HG03457 (cell line): ENCODE data around the gene TBX5.

Source experiments
- ATAC-seq: cut with Tn5 transposase; IDR thresholded peaks from one replicate; pipeline ENCODE4 v1.9.1; 2021; ENCODE audit warnings: moderate number of reproducible peaks; ENCODE audit not compliant: unreplicated experiment

Gene TBX5

DNA sequence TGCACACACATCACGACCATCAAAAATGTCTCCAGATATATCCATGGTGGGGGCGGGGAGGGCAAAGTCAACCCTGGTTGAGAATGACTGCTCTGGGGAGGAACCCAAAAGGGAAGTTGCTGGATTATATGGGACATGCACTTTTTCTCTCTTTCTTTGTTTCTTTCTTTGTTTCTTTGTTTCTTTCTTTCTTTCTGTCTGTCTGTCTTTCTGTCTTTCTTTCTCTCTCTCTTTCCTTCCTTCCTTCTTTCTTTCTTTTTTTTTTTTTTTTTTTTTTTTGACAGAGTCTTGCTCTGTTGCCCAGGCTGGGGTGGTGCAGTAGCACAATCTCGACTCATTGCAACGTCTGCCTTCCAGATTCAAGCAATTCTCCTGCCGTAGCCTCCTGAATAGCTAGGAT lies 71.5 kb downstream of the TBX5 start:
- ATAC-seq = no peak

DNA sequence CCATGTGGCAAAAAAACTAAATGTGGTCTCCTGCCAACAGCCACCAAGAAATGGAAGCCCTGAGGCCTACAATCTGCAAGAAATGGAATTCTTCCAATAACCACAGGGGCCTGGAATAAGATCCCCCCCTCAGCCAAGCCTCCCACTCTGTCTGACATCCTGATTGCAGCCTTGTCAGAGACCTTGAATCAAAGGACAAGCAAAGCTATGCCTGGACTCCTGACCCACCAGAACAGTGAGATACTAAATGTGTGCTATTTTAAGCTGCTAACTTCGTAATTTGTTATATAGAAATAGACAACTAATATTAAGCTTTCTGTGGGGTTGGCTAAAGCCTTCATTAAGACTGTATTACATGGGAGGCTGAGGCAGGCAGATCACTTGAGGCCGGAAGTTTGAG lies 77.7 kb downstream of the TBX5 start:
- ATAC-seq = no peak

DNA sequence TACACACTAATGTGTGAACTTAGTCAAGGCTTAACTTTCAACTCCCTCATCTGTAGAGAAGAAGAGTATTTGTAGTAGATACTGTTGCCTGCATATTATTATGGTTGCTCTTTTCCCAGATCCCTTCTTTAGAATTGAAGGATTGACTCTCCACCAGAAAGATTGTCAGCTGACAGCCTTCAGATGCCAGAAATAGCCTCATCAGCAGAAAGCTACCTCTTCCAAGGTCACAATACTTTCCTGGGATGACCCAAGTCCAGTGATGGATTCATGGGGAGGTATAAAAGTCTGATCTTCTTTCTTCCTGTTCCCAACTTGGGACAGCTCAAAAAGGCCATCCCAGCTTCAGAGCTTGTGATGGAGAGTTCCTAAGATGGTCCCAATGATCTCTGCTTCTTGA lies 78.2 kb downstream of the TBX5 start:
- no peak for ATAC-seq

DNA sequence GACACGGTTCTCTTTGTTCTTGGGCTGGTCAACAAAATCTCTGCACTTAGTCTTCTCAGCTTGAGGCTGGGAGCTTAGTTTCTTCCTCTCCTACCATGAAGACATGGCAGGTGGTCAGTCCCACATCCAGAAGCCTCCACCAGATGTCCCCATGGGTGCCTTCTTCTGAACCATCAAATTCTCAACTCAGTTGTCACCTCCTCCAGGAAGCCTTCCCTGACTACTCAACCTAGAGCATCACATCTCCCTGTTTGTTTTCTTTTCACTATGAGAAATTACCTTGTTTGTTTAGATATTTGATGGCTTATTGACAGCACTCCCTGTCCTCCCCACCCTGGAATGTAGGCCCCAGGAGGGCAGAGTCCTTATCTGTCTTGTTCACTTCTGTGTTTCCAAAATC lies 84.4 kb downstream of the TBX5 start:
- ATAC-seq = no peak

DNA sequence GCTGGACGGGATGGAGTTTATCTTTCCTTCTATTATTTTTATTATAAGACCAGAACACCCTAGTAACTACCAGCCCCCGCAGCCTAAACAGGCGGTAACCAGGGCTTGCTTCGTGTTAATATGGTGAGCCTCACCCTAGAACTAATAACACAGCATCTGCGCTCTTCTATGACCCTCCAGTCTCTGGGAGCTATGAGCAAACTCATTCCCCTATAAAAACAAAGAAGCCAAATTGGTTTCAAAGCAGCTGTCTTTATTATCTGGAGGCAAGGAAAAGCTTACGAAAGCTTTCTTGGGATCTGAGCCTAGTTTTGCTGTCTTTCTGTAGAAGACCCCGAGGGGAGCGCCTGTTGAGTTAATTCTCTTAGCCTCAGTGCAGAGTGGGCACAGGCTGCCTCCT lies 85.0 kb downstream of the TBX5 start:
- no peak for ATAC-seq

DNA sequence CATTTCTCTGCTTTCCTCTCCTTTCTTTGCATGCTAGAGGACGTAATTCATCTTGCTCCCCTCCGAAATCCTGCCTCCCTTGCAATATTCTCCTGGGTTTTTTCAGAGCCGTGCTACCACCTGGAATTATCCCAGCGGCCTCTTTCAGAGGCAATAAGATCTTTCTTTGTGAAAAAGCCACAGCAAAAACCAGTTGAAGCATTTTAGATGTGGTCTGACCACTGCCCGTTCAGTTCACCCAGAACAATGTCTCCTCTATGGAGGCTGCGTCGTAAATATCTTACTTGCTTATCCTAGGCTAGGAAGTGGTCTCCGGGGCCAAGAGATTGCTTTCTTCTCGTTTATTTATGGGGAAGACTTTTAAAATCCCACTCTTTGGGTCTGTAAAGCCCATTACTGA lies 85.8 kb downstream of the TBX5 start:
- ATAC-seq = no peak

DNA sequence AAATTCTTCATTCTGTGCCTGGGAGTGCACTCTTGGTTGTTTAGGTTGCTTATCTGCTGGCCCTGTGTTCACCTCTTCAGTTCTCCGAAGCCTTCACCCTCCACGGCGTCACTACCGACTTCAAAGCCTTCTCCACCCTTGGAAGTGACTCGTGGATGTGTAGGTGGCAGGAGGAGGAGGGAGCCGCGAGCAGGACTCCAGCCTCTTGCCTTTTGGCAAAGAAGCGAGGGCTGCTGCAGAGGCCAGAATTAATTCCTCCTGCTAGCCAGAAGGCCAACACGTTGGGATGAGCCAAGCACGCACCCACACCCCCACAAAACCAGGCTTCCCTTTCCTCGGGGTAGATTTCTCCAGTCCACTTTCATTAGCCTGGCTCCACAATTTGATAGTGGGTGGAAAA lies 86.5 kb downstream of the TBX5 start:
- ATAC-seq = no peak

DNA sequence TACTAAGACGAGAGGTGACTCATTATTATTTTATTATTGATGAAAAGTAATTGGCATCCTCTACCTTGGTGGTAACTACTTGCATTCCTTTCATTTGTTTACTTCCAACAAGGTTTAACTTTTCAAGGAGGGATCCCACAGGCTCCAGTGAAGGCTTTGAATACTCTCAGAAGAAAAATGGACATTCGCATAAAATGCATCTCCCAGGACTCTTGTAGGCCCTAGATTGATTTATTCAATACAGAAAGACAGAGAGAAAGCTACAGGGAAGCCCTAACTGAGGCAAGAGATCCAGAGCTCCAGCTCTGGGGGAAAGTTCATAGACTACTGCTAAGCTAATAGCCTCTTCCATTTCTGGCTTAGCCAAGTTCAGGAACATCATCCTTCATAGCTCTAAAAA lies 87.0 kb downstream of the TBX5 start:
- no peak for ATAC-seq

DNA sequence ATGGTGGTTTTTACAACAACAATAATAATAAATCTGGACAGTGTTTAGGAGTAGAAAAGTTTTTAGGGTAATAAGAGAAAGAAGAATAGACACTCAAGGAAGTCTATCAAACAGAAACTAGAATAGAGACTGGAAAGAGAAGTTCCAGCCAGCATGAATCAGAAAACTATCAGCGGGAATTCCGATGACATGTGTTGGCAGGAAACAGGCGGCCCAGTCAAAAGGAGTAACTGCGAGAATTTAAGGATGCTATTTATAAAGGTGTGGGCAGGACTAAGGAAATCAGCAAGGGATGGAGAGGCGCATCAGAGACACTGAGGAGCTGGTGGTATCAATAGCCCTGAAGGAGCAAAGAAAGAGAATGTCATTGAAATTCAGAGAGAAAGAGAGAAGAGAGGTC lies 89.9 kb downstream of the TBX5 start:
- no peak for ATAC-seq

DNA sequence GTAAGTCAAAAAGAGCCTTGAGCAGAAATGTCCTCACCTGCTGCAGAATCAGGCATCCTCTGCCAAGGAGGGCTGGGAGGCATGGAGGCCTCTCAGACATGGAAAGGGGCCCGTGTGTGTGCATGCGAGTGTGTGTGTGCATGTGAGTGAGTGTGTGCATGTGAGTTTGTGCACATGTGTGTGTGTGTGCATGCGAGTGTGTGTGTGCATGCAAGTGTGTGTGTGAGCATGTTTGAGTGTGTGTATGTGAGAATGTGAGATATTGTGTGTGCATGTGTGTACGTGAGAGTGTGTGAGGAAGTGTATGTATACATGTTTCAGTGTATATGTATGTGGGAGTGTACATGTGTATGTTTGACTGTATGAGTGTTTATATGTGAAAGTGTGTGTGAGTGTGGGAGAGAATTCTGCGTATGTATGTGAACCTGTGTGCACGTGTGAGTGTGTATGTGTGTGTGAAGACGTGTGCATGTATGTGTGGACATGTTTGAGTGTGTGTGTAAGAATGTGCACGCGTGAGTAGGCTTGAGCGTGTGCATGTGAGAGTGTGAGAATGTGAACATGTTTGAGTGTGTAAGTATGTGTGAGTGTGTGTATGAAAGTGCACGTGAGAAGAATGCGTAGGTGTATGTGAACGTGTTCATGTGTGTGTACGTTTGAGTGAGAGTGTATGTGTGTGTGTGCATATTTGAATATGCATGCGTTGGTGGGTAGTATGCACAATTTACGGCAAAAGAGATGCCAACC lies 90.8 kb downstream of the TBX5 start:
- no peak for ATAC-seq

DNA sequence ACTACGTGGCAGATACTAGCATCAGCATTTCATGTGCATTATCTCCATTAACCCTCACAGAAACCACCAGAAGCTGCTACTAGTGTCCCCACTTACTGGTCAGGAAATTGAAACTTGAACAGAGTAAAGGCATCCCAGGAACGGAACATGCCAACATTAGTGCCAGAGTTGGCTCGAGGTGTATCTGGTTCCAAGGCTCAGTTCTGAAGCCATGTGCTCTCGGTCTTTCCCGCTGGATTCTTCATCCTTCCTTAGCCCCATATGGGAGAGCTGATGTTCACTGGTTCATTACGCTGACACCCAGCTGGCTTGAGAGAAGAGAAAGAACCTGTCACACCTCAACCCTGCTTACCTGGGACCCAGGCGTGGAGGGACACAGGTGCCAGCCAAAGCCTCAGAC lies 91.5 kb downstream of the TBX5 start:
- ATAC-seq = no peak

DNA sequence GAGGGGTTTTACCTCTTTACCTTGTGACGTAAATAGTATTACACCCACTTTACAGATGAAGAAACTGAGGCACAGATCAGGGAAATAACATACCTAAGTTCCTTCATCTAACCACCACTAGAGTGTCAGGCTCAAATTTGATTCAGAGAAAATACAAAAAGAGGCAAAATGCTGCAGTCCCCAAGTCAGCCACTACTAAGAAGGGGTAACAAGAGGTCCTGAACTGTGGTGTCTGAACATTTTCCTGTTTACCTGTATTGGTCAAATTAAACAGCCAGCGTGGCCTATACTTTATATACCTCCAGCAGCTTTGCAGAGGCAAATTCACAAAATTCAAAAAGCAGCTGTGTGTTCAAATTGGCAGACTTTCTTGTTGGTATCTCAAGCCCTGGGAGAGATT lies 92.0 kb downstream of the TBX5 start:
- ATAC-seq = no peak

DNA sequence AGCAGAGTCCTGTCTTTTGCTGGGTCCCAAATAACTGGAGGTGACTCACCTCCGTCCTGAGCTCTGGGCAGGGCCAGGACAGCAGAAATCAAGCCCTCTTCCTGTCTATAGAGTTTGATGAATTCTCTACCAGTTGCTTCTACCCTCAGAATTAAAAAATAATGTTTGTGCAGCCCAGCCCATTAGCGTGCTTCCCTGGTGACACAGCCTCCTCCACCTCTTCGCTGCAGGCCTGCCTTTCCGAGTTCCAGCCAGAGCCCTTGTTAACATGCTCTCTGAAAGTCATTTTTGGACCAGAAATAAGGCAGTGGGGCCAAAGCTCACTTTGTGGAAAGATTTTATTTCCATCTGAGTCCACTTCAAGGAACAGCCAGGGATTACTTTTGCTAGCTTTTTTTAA lies 94.0 kb downstream of the TBX5 start:
- no peak for ATAC-seq

DNA sequence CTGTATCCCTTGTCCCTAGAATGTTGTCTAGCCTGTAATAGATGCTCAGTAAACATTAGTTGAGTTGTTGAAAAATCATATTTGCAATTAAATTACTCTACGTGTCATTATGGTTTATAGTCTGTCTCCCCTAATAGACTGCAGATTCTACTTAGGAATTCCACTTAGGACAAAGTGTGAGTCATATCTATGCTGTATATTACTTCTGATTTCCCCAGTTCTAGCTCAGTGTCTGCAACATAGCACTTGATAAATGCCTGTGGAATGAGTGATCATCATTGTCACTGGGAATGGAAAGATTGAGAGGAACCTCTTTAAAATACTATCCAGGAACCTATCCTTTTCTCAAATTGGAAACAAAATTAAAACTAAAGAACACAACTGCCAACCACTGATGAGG lies 99.3 kb downstream of the TBX5 start:
- ATAC-seq = no peak

DNA sequence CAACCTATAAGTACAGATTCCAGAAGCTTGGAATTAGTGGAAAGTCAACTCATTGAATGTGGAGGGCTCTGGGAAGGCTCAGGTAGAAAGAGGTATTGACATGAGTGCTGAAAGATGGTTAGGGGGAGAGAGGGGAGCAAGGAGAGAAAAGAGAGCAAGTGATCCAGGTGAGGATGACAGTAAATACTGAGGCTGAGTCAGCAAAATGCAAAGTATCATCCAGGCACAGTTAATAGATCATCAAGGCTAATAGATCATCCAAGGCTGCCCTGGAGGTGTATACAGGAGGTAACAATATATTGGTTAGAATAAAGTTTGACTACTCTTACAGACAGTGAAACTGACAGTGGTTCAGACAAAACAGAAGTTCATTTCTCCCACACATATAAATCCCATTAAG lies 100.5 kb downstream of the TBX5 start:
- ATAC-seq = no peak
